Fibroblast of lung (primary cell): ENCODE measurements around the gene ZBBX.

Source experiments
- EZH2 ChIP-seq: IDR thresholded peaks from 2 replicates; pipeline ENCODE4 v1.5.1; 2012; ENCODE audit warnings: low read length, control low read depth, mild to moderate bottlenecking; ENCODE audit errors: missing control alignments
- TF ChIP-seq, protein P1 (sequence below), 2 donors: IDR thresholded peaks in 1 of 2; conservative IDR thresholded peaks in 1 of 2; 1 replicate in 1 of 2; 2 replicates in 1 of 2; pipeline ENCODE4 v1.5.1; 2011 to 2012; ENCODE audit warnings: low read length in 2 of 2, control low read depth in 1 of 2, inconsistent platforms in 1 of 2, low read depth in 1 of 2, mild to moderate bottlenecking in 1 of 2

DNA sequence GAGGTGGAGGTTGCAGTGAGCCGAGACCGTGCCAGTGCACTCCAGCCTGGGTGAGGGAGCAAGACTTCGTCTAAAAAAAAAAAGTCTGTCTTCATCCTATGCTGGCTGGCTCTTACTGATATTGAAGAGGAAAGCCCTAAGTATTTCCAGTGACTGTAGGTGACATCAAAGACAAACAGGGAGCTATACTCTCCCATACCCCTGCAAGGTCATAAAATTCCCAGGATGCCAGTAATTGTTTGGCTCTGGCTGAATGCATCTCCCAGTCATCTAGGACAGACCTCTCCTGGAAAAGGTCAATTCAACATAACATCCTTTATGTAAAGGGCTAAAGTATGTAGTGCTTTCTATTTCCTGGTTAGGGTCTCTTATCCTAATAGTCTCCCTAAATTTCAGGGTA is 8.0 kb downstream of the ZBBX start:
- TF ChIP-seq, protein P1, sequence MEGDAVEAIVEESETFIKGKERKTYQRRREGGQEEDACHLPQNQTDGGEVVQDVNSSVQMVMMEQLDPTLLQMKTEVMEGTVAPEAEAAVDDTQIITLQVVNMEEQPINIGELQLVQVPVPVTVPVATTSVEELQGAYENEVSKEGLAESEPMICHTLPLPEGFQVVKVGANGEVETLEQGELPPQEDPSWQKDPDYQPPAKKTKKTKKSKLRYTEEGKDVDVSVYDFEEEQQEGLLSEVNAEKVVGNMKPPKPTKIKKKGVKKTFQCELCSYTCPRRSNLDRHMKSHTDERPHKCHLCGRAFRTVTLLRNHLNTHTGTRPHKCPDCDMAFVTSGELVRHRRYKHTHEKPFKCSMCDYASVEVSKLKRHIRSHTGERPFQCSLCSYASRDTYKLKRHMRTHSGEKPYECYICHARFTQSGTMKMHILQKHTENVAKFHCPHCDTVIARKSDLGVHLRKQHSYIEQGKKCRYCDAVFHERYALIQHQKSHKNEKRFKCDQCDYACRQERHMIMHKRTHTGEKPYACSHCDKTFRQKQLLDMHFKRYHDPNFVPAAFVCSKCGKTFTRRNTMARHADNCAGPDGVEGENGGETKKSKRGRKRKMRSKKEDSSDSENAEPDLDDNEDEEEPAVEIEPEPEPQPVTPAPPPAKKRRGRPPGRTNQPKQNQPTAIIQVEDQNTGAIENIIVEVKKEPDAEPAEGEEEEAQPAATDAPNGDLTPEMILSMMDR (conservative IDR thresholded peaks at IDR 0.05 in 1 of 2, IDR thresholded peaks at IDR 0.05 in 1 of 2; ENCODE audit: low read depth in 1 of 2, low read length in 2 of 2), result no peak
- TF ChIP-seq EZH2, result no peak
